K562 (cell line): ENCODE results near the gene HNF4A. TPM values are rescaled to one million over a fixed set of nuclear protein-coding genes. Genes with fewer than 3 reads are reported as not detected.

ENCODE experiments used
- ATAC-seq: fragments of 200-7000 bp; cut with Tn5 transposase; 3 replicates; pipeline ENCODE4 v1.9.1; 2020; ENCODE audit warnings: moderate library complexity
- BruUV-seq: library from RNA; stranded (reverse); fragments of 400-500 nt; replicated peaks from 2 replicates; lab custom pipeline; 2021; lab: Mats Ljungman, UMichigan
- CTCF ChIA-PET: fragments of 300-600 bp; formaldehyde crosslinking; extraction: SDS; loops from one replicate; lab custom pipeline; 2021; ENCODE audit warnings: low intra/inter-chr PET ratio; lab: Yijun Ruan, JAX
- POLR2A ChIA-PET: fragments of 300-600, 350-650 bp; sonication (Branson Sonifier 250); formaldehyde crosslinking; extraction: SDS; loops from one replicate; lab custom pipeline; 2021; ENCODE audit warnings: antibody characterized with exemption, inconsistent platforms; lab: Yijun Ruan, JAX
- DNase-seq, 4 experiments: peaks; one replicate each; pipeline versions ENCODE4 v3.0.0 to v3.0.0-alpha.2; 2011 to 2018; ENCODE audit warnings: low spot score in 3 of 4, mixed read lengths in 3 of 4; ENCODE audit errors: extremely low read depth in 1 of 4
- FAIRE-seq: peaks from 2 replicates; lab custom pipeline; 2011; peaks lifted over from hg19 to GRCh38; lab: Jason Lieb, UNC
- H2AFZ ChIP-seq: 2 replicates; pipeline ENCODE4 v1.6.0; 2011; ENCODE audit warnings: low read depth, low read length, control low read depth, inconsistent platforms
- H3K27ac ChIP-seq: fragments of 200-600 bp; 3 replicates; pipeline ENCODE4 v1.8.0; 2011; ENCODE audit warnings: low read depth, mild to moderate bottlenecking, control low read depth, inconsistent platforms, low read length, moderate library complexity, mixed read lengths; ENCODE audit errors: extremely low read depth
- H3K27me3 ChIP-seq, 2 experiments: fragments of 300-600 bp in 1 of 2; 2 replicates in 1 of 2; 3 replicates in 1 of 2; pipeline versions ENCODE4 v1.6.0 to v1.8.0; 2011; ENCODE audit warnings: inconsistent platforms in 2 of 2, low read length in 2 of 2, mild to moderate bottlenecking in 1 of 2, mixed read lengths in 1 of 2, moderate library complexity in 1 of 2; ENCODE audit not compliant: control insufficient read depth in 2 of 2, insufficient read depth in 2 of 2
- H3K36me3 ChIP-seq: fragments of 300-600 bp; 3 replicates; pipeline ENCODE4 v1.8.0; 2011; ENCODE audit warnings: mild to moderate bottlenecking, low read length, inconsistent platforms; ENCODE audit not compliant: control insufficient read depth, insufficient read depth
- H3K4me1 ChIP-seq, 2 experiments: fragments of 200-600 bp in 1 of 2; replicated peaks in 1 of 2; 2 replicates in 1 of 2; 3 replicates in 1 of 2; pipeline versions ENCODE4 v1.5.1 to v1.8.0; 2011; ENCODE audit warnings: inconsistent platforms in 2 of 2, low read length in 2 of 2, mild to moderate bottlenecking in 1 of 2, mixed read lengths in 1 of 2, moderate library complexity in 1 of 2; ENCODE audit not compliant: control insufficient read depth in 2 of 2, insufficient read depth in 2 of 2
- H3K4me2 ChIP-seq: 2 replicates; pipeline ENCODE4 v1.6.1; 2011; ENCODE audit warnings: low read length, control low read depth, inconsistent platforms, mixed read lengths; ENCODE audit not compliant: insufficient read depth
- H3K4me3 ChIP-seq: fragments of 200-600 bp; sonication (generic), shearing (Covaris generic); 2 replicates; pipeline ENCODE4 v1.5.1; 2016; ENCODE audit warnings: control low read depth, inconsistent platforms
- H3K79me2 ChIP-seq: fragments of 200-600 bp; 3 replicates; pipeline ENCODE4 v1.8.0; 2011; ENCODE audit warnings: low read length, inconsistent platforms; ENCODE audit not compliant: control insufficient read depth, insufficient read depth
- H3K9ac ChIP-seq, 2 experiments: 2 replicates each; pipeline versions ENCODE4 v1.6.0 to v1.6.1; 2011; ENCODE audit warnings: low read depth in 2 of 2, low read length in 2 of 2, control low read depth in 1 of 2, inconsistent platforms in 1 of 2, mild to moderate bottlenecking in 1 of 2, mixed read lengths in 1 of 2; ENCODE audit not compliant: insufficient read depth in 1 of 2
- H3K9me1 ChIP-seq: one replicate; pipeline ENCODE4 v1.6.0; 2011; ENCODE audit warnings: inconsistent platforms, mild to moderate bottlenecking, low read length, moderate library complexity; ENCODE audit not compliant: control insufficient read depth, insufficient read depth
- H3K9me3 ChIP-seq: replicated peaks from 2 replicates; pipeline ENCODE4 v1.5.1; 2011; ENCODE audit warnings: low read depth, low read length, inconsistent platforms; ENCODE audit not compliant: control insufficient read depth, insufficient read depth
- H4K20me1 ChIP-seq: replicated peaks from 2 replicates; pipeline ENCODE4 v1.6.1; 2011; ENCODE audit warnings: low read length, inconsistent platforms, mixed read lengths; ENCODE audit not compliant: control insufficient read depth, insufficient read depth
- C11orf30 ChIP-seq: fragments of 450-650 bp; IDR thresholded peaks from 2 replicates; pipeline ENCODE4 v1.6.1; 2016; ENCODE audit warnings: low read depth, mild to moderate bottlenecking
- FOS ChIP-seq: IDR thresholded peaks from 3 replicates; pipeline ENCODE4 v1.6.1; 2011; ENCODE audit not compliant: insufficient read length; ENCODE audit errors: extremely low read depth
- GTF2F1 ChIP-seq: IDR thresholded peaks from 2 replicates; pipeline ENCODE4 v1.6.1; 2011; ENCODE audit warnings: low read depth, low read length, improper control_type of control experiment
- SPI1 ChIP-seq: IDR thresholded peaks from 2 replicates; pipeline ENCODE4 v1.6.1; 2011; ENCODE audit warnings: low read depth, low read length, control low read depth, borderline replicate concordance
- THRAP3 ChIP-seq: fragments of 450-650 bp; IDR thresholded peaks from 2 replicates; pipeline ENCODE4 v1.6.1; 2016; ENCODE audit warnings: mild to moderate bottlenecking, inconsistent platforms, borderline replicate concordance
- U2AF2 ChIP-seq: fragments of 200-400 bp; formaldehyde crosslinking; optimal IDR thresholded peaks from 2 replicates; pipeline ENCODE3; 2017; ENCODE audit warnings: low read depth, mild to moderate bottlenecking, low read length
- ZNF217 ChIP-seq: sonication (generic); formaldehyde crosslinking; IDR thresholded peaks from 2 replicates; pipeline ENCODE4 v1.8.0; 2022; ENCODE audit warnings: mild to moderate bottlenecking, missing genetic modification reagents
- WGBS: fragments of 100-300 bp; shearing (Covaris generic); methylation state at CpG from one replicate; pipeline ENCODE4 v1.1.6; 2016; ENCODE audit warnings: low coverage, mixed read lengths; ENCODE audit not compliant: insufficient coverage; ENCODE audit errors: missing lambda C conversion rate; 5-methylcytosine and 5-hydroxymethylcytosine counted together
- in situ Hi-C: fragments of 300-500 bp; cut with MboI; formaldehyde crosslinking; loops from 4 replicates; pipeline ENCODE4 v1.15.0; 2018; ENCODE audit warnings: inconsistent platforms, mixed read lengths
- intact Hi-C: fragments of 100-400 bp; cut with micrococcal nuclease; formaldehyde crosslinking; loops from 2 replicates; pipeline ENCODE4 v1.14.2; 2022
- polyA plus RNA-seq, 8 experiments: library from polyadenylated mRNA; depleted of rRNA in 4 of 8; stranded (reverse) in 5 of 8; unstranded in 3 of 8; fragments of >200 nt; fragmentation: Nextera tagmentation in 2 of 8; fragmentation: Illumina TruSeq in 1 of 8; extraction: Ambion mirVana in 2 of 8; extraction: Trizol in 1 of 8; gene quantifications; 2 replicates each; pipeline versions ENCODE4 v1.2.1 to v1.2.3, GENCODE V29; 2011 to 2014; ENCODE audit warnings: inconsistent platforms in 1 of 8, missing spikeins in 1 of 8
- total RNA-seq, 7 experiments: library from RNA; depleted of rRNA in 6 of 7; stranded (reverse); fragments of >200 nt in 6 of 7; fragmentation: Illumina TruSeq in 2 of 7; extraction: Trizol in 2 of 7; gene quantifications; 2 replicates each; pipeline versions ENCODE4 v1.2.1 to v1.2.3, GENCODE V29; 2011 to 2021; ENCODE audit warnings: low replicate concordance in 1 of 7
- TF ChIP-seq, protein P1 (sequence below): fragments of 450-650 bp; IDR thresholded peaks from 2 replicates; pipeline ENCODE4 v1.6.1; 2016; ENCODE audit warnings: mild to moderate bottlenecking
- TF ChIP-seq, protein P2 (sequence below): sonication (generic); formaldehyde crosslinking; IDR thresholded peaks from 2 replicates; pipeline ENCODE4 v1.8.1; 2022; ENCODE audit warnings: missing genetic modification reagents

HNF4A gene
- total and polyA plus RNA-seq, 9 of the 15 experiments (the other 6 are each of a cell fraction or from before 2014, with no cell fraction given) = 0.03 to 0.27 (median 0.08) TPM; not detected in 5

DNA sequence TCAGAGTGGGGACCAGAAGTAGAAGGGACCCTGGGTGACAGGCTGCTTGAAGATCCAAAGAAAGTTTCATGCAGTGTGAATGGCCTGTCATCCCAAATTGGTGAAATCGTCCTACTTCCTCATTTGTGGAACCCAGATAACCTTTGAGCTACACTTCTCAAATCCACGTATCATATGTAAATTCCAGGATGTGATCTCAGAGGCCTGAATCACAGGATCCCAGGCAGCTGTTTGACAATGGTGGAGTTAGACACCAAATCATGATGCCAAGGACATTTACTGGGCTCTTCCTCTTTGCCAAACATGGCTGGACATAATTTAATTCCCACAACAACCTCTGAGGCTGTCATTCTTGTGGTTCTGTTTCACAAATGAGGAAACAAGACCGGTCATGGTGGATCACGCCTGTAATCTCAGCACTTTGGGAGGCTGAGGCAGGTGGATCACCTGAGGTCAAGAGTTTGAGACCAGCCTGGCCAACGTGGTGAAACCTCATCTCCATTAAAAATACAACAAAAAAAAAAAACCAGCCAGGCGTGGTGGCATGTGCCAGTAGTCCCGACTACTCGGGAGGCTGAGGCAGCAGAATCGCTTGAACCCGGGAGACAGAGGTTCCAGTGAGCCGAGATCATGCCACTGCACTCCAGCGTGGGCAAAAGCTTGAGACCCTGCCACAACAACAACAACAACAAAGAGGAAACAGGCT lies 80.3 kb downstream of the HNF4A start:
- no peak overlapping the region for H3K27ac ChIP-seq
- no peaks in the 10 kb centered on the region for H3K9me3 ChIP-seq
- ChIA-PET CTCF (no interaction called here), POLR2A (interaction anchor here (0.6 to 1.2 kb wide), 2 partner anchors 28 to 52 kb away, joined by 3 read pairs; no protein-coding TSS in a partner anchor)
- H4K20me1 ChIP-seq = peaks cover 3% of the 10 kb centered on the region; the same call in 1 of the 2 replicates
- H3K27me3 ChIP-seq = peaks cover 27 to 40% of the 10 kb centered on the region in 2 experiments
- intact Hi-C loops = no loop called here
- no peak overlapping the region for H3K4me3 ChIP-seq
- no peak for DNase-seq
- no TSS peak for BruUV-seq
- H3K4me2 ChIP-seq = no peak overlapping the region
- WGBS = under 1% methylated on average over 9 of the region's 12 CpGs
- H3K9ac ChIP-seq = no peak overlapping the region
- no peaks in the 10 kb centered on the region for H3K79me2 ChIP-seq
- no peak for FAIRE-seq
- no peak overlapping the region for H2AFZ ChIP-seq
- H3K36me3 ChIP-seq = no peaks in the 10 kb centered on the region
- in situ Hi-C loops = no loop called here
- no peaks in the 10 kb centered on the region; a peak in 1 of 5 replicates for H3K4me1 ChIP-seq
- H3K9me1 ChIP-seq = no peaks in the 10 kb centered on the region
- no peak for TF ChIP-seq FOS
- TF ChIP-seq THRAP3 = no peak
- TF ChIP-seq C11orf30 = no peak
- TF ChIP-seq ZNF217 (CRISPR knock-in tag) = no peak
- TF ChIP-seq, protein P1, sequence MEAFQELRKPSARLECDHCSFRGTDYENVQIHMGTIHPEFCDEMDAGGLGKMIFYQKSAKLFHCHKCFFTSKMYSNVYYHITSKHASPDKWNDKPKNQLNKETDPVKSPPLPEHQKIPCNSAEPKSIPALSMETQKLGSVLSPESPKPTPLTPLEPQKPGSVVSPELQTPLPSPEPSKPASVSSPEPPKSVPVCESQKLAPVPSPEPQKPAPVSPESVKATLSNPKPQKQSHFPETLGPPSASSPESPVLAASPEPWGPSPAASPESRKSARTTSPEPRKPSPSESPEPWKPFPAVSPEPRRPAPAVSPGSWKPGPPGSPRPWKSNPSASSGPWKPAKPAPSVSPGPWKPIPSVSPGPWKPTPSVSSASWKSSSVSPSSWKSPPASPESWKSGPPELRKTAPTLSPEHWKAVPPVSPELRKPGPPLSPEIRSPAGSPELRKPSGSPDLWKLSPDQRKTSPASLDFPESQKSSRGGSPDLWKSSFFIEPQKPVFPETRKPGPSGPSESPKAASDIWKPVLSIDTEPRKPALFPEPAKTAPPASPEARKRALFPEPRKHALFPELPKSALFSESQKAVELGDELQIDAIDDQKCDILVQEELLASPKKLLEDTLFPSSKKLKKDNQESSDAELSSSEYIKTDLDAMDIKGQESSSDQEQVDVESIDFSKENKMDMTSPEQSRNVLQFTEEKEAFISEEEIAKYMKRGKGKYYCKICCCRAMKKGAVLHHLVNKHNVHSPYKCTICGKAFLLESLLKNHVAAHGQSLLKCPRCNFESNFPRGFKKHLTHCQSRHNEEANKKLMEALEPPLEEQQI = no peak
- TF ChIP-seq, protein P2, sequence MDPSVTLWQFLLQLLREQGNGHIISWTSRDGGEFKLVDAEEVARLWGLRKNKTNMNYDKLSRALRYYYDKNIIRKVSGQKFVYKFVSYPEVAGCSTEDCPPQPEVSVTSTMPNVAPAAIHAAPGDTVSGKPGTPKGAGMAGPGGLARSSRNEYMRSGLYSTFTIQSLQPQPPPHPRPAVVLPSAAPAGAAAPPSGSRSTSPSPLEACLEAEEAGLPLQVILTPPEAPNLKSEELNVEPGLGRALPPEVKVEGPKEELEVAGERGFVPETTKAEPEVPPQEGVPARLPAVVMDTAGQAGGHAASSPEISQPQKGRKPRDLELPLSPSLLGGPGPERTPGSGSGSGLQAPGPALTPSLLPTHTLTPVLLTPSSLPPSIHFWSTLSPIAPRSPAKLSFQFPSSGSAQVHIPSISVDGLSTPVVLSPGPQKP (CRISPR knock-in tag) = no peak
- TF ChIP-seq SPI1 = peak; percentile 73; the same call in 1 of the 2 replicates
- no peak for TF ChIP-seq U2AF2
- TF ChIP-seq GTF2F1 = no peak
- ATAC-seq = no peak
